HG03558 (cell line): ENCODE data around the gene ZFP90.

Experiments used
- ATAC-seq: cut with Tn5 transposase; IDR thresholded peaks from one replicate; pipeline ENCODE4 v1.9.1; 2021; ENCODE audit warnings: moderate number of reproducible peaks; ENCODE audit not compliant: unreplicated experiment; ENCODE audit errors: extremely low read depth

The ZFP90 gene

DNA sequence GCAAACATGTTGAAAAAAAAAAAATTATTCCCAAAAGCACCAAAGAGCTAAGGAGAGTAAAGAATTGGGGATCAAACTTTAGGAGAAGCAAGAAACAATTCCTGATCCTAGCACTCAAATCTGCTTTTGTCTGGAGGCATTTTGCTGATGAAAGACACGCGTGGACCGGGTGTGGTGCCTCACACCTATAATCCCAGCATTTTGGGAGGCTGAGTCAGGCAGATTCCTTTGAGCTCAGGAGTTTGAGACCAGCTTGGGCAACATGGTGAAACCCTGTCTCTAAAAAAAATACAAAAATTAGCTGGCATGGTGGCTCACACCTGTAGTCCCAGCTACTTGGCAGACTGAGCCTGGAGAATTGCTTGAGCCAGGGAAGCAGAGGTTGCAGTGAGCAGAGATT is 35.4 kb downstream of the ZFP90 start:
- no peak for ATAC-seq

DNA sequence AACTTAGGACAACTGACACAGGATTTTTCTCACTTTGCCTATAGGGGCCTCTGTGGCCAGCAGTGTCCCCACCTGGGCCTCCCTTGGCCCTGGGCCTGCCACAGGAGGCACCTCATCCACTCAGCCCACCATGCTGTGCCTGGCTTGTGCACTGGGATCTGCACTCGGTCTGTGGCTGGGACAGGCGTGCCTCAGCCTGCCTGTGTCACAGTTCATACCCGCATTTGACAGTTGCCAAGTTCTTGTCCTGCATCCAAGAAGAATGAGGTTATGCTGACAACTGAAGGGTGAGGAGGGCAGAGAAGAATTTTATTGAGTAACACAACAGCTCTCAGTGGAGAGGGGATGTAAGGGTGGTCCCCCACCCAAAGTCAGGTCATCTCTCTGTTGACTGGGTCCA is 36.0 kb downstream of the ZFP90 start:
- ATAC-seq = no peak

DNA sequence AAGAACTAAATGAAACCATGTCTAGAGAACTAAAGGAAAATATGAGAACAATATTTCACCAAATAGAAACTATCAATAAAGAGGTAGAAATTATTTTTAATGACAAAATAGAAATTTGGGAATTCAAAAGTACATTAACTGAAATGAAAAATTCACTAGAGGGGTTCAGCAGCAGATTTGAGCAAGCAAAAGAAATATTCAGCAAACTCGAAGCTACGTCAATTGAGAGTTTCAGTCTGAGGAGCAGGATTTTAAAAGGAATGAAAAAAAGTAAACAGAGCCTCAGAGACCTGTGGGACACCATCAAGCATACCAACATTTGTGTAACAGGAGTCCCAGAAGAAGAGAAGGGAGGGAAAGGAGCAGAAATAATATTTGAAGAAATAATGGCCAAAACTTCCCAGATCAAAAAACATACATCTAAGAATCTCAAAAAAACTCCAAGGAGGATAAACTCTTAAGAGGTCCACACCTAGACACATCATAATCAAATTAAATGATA is 38.3 kb downstream of the ZFP90 start:
- ATAC-seq = no peak

DNA sequence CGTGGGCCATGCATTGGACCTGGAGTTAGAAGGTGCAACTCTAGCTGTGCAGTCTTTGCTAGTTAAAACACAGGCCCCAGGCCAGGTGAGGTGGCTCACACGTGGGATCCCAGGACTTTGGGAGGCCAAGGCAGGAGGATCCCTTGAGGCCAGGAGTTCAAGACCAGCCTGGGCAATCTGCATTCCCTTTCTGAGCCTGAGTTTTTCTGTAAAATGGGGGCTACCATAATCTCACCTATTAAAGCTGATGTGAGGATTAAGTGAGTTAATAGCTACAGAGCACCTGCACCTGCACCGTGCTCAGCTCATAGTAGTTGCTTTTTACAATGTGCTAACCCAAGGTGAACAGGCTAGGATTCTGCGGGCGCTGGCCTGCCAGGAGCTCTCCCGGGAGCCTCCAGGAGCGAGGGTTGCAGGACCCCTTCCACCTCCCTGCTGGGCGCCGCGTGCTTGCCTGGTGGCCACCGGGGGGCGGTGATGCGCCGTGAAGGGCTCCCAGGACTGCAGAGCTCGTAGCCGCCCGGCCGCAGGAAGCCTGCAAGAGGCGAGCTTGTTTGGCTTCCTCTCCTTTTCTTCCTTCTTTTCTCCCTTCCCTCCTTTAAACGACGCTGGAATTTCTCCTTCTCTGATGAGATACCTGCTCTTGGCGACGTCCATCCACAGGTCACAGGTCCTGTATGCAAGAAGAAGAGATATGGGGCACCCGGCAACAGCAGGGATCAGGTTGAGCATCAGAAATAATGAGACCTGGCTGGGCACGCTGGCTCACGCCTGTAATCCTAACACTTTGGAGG is 51.3 kb downstream of the ZFP90 start:
- ATAC-seq = no peak

DNA sequence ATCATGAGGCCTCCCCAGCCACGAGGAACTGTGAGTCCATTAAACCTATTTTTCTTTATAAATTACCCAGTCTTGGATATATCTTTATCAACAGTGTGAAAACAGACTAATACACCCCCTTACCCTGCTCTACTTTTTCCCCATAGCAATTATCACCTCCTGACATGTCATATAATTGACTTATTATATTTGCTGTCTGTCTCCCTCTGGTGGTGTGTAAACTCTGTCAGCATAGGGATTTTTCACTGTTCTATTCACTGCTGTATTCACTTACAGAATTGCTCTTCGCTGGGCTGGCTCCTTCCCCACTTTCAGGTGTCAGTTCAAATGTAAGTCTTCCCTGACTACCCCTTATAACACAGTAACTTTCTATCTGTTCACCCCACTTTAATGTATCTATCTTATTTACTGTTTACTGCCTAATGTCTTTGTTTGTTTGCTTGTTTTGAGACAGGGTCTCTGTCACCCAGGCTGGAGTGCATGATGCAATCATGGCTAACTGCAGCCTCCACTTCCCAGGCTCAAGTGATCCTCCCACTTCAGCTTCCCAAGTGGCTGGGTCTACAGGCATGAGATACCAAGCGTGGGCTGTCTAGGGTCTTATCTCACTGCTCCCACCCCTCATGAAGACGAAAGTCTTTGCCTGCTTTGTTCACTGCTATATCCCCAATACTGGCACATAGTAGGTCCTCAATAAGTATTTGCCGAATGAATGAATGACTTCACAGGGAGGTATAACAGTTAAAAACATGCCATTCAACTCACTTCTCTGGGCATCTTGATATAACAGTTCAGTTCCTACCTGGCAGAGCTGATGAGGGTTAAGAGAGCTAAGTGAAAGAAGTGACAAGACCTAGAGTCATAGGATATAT is 53.6 kb downstream of the ZFP90 start:
- ATAC-seq = no peak

DNA sequence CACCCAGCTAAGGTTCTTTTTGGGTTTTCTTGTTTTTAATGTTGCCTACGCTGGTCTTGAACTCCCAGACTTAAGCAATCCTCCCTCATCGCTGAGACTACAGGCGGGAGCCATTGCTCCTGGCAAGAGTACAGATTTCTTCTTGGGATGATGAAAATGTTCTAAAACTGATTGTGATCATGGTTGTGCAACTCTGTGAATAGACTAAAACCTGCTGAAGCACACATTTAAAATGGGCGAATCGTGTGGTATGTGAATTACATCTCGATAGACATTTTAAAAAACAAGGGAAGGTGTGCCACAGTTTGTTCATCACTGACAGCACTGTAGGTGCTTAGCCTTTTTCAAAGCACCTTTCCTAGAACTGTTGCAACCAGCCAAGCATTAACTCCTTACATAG is 57.2 kb downstream of the ZFP90 start:
- no peak for ATAC-seq

DNA sequence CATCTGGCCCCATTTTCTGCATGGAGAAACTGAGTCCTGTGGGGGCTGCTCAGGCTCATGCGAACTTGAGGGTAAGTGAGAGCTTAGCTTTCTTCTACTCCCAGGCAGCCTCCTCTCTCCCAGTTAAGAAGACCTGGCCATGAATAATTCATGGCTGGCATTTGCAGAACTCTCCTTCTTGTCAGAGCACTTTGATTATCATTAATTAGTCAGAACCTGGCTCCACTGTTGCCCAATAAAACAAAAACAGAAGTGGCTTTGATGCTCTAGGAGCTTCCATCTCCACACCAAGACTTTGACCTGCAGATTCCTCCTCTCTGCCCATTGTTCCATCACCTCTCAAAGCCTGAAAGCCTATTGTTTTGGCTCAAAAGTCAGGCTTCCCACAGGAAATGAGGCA is 60.5 kb downstream of the ZFP90 start:
- ATAC-seq = no peak

DNA sequence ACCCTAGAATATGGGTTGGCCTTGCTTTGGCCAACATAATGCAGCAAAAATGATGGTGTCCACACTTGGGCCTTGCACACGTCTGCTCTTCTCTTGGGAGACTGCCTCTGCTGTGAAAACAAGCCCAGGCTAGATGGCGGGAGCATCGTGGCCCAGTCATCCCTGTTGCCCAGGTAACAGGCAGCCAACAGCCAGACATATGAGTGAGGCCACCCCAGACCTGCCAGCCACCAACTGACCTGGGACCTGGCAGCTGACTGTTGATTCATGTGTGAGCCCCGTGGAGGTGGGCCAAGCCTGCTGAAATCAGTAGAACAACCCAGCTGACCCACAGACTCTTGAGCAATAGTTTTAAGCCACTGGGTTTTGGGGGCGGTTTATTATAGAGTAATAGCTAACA is 66.7 kb downstream of the ZFP90 start:
- ATAC-seq = no peak

DNA sequence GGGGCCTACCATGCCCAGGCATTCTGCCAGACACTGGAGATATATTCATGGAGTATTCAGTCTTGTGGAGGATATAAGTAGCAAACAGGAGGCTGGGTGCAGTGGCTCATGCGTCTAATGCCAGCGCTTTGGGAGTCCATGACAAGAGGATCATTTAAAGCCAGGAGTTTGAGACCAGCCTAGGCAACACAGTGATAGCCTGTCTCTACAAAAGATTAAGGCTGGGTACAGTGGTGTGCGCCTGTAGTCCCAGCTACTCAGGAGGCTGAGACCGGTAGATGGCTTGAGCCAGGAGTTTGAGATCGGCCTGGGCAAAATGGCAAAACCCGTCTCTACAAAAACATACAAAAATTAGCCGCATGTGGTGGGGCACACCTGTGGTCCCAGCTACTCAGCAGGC is 68.4 kb downstream of the ZFP90 start:
- no peak for ATAC-seq

DNA sequence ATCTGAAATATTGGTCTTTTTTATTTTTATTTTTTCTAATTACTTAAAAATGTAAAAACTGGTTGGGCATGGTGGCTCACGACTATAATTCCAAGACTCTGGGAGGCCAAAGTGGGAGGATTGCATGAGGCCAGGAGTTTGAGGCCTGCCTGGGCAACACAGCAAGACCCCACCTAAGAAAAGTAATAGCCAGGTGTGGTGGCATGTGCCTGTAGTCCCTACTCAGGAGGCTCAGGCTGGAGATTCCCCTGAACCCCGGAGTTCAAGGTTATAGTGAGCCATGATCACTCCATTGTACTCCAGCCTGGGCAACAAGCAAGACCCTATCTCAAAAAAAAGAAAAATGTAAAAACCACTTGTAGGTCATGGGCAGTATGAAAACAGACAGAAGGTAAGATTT is 69.2 kb downstream of the ZFP90 start:
- no peak for ATAC-seq

DNA sequence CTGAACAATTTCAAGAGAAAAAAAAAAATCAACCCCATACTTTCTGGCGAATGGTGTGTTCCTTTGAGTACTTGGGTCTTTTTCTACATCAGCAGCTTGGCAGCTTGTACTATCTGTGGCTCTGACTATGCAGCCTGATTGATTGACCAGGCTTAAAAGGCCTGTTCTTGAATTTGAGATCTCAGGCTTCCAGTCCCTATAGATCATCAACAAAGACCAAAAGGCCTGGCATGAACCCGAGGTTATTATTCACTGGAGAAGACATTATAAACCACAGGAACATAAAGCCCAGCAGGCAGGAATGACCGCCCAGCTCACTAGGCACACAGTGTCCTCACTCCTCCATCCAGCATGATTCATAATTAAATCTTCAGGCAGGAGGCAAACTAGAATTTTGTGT is 73.9 kb downstream of the ZFP90 start:
- ATAC-seq = no peak

DNA sequence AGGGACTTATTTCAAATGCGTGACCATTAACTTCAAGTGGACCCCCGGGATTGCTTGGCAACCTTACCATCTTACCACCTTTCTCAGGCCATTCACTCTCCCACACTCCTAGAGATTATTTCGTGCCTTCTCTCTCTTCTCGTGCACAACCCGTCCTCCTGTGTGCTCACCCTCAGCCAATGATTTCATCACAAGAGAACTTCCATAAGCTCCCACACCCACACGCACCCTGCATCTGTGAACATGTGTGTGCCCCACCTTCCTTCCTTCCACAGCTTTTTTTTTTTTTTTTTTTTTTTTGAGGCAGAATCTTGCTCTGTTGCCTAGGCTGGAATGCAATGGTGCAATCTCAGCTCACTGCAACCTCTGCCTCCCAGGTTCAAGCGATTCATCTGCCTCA is 78.6 kb downstream of the ZFP90 start:
- no peak for ATAC-seq
